Smooth muscle cell (in vitro differentiated cells): Measurements from ENCODE around the gene PIBF1. TPM values are rescaled to one million over a fixed set of nuclear protein-coding genes. Genes with fewer than 3 reads are reported as not detected.

Experiments used
- DNase-seq: peaks from one replicate; lab custom pipeline; 2025; ENCODE audit not compliant: unreplicated experiment; lab: John Stamatoyannopoulos, UW
- H2AFZ ChIP-seq: fragments of 200-600 bp; sonication (generic); 2 replicates; pipeline ENCODE4 v1.6.0; 2016; ENCODE audit warnings: antibody characterized with exemption, low read depth, mild to moderate bottlenecking
- H3F3A ChIP-seq: fragments of 200-600 bp; sonication (generic); 2 replicates; pipeline ENCODE4 v1.6.0; 2017; ENCODE audit warnings: antibody characterized with exemption, low read depth
- H3K27ac ChIP-seq: fragments of 200-600 bp; sonication (generic); 2 replicates; pipeline ENCODE4 v1.5.1; 2016; ENCODE audit warnings: low read depth, mild to moderate bottlenecking
- H3K27me3 ChIP-seq: fragments of 200-600 bp; sonication (generic); 2 replicates; pipeline ENCODE4 v1.6.1; 2016; ENCODE audit warnings: low read depth, mild to moderate bottlenecking
- H3K36me3 ChIP-seq: fragments of 200-600 bp; sonication (generic); 2 replicates; pipeline ENCODE4 v1.5.1; 2016; ENCODE audit warnings: low read depth
- H3K4me1 ChIP-seq: fragments of 200-600 bp; sonication (generic); 2 replicates; pipeline ENCODE4 v1.5.1; 2016; ENCODE audit warnings: low read depth
- H3K4me2 ChIP-seq: fragments of 200-600 bp; sonication (generic); 2 replicates; pipeline ENCODE4 v1.6.0; 2016; ENCODE audit warnings: mild to moderate bottlenecking
- H3K4me3 ChIP-seq: fragments of 200-600 bp; sonication (generic); 2 replicates; pipeline ENCODE4 v1.5.1; 2016; ENCODE audit warnings: mild to moderate bottlenecking
- H3K79me2 ChIP-seq: fragments of 200-600 bp; sonication (generic); 2 replicates; pipeline ENCODE4 v1.6.0; 2016; ENCODE audit warnings: low read depth, mild to moderate bottlenecking
- H3K9ac ChIP-seq: fragments of 200-600 bp; sonication (generic); 2 replicates; pipeline ENCODE4 v1.6.0; 2016; ENCODE audit warnings: low read depth
- H3K9me3 ChIP-seq: fragments of 200-600 bp; sonication (generic); replicated peaks from 2 replicates; pipeline ENCODE4 v1.5.1; 2016; ENCODE audit warnings: low read depth
- H4K20me1 ChIP-seq: fragments of 200-600 bp; sonication (generic); 2 replicates; pipeline ENCODE4 v1.6.0; 2016; ENCODE audit warnings: low read depth
- WGBS: methylation state at CpG from one replicate; pipeline ENCODE4 v1.1.7; 2016; ENCODE audit warnings: low lambda C conversion rate; 5-methylcytosine and 5-hydroxymethylcytosine counted together
- polyA plus RNA-seq: library from polyadenylated mRNA; unstranded; fragments of >200 nt; fragmentation: Nextera tagmentation; extraction: Ambion mirVana; gene quantifications from 2 replicates; pipeline ENCODE4 v1.2.1, GENCODE V29; 2016
- total RNA-seq: library from RNA; depleted of rRNA; stranded (reverse); fragments of >200 nt; gene quantifications from 2 replicates; pipeline ENCODE4 v1.2.3, GENCODE V29; 2014
- TF ChIP-seq, protein P1 (sequence below): fragments of 200-600 bp; sonication (generic); IDR thresholded peaks from 2 replicates; pipeline ENCODE4 v1.5.1; 2017; ENCODE audit warnings: borderline replicate concordance, mild to moderate bottlenecking, antibody characterized with exemption; ENCODE audit not compliant: insufficient read depth, poor library complexity, severe bottlenecking

The PIBF1 gene
- total and polyA plus RNA-seq, 2 experiments from 2014 or later: 14.1 to 30.8 TPM

DNA sequence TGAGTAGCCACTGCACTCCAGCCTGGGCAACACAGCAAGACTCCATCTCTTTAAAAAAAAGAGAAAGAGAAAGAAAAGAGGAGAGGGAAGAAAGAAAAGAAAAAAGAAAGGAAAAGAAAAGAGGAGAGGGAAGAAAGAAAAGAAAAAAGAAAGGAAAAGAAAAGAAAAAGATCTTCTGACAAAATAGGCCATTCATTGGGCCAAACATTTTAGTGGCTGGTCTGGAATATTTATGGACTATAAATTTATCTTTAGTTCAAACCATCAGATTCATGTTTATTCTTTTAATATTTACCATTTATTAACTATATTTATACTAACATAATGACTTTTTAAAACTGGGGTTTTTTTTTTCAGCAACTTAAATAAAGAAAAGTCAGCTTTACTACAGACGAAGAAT is 191.3 kb downstream of the PIBF1 start:
- 96% methylated on average over 1 of the region's 1 CpG for WGBS
- H2AFZ ChIP-seq: no peak overlapping the region
- no peak for DNase-seq

DNA sequence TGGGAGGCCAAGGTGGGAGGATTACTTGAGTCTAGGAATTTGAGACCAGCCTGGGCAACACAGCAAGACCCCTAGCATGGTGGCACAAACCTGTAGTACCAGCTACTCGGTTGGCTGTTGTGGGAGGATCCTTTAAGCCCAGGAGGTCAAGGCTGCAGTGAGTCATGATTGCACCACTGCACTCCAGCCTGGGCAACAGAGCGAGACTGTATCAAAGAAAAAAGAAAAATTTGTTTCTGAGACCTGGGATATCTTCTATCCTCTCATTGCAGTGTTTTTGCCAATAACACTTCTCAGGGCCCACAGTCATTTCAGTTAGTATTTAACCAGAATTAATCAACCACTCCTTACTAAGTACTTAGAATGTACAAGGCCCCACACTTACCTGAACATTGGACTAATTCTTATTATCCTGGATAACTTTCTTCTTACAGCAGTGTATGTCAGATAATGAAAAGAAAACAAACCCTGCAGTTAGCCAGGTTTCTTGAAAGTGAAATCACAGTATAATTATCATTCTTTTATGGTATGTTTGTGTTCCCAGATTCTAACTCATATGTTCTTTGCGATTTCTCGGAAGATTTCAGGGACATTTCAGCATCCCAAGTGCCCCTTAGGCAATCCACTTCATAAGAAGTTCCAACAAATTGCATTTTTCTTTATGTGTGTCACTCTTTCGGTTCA is 201.3 kb downstream of the PIBF1 start:
- Histone ChIP-seq H3K9me3 (no peaks in the 10 kb centered on the region), H4K20me1 (no peaks in the 10 kb centered on the region), H3K36me3 (no peaks in the 10 kb centered on the region), H3K4me1 (no peaks in the 10 kb centered on the region), H3K4me3 (no peak overlapping the region), H3K4me2 (no peak overlapping the region), H3K27me3 (no peaks in the 10 kb centered on the region), H3K27ac (peak overlapping the region; percentile 81), H2AFZ (no peak overlapping the region), H3F3A (no peaks in the 10 kb centered on the region), H3K79me2 (no peaks in the 10 kb centered on the region), H3K9ac (peak overlapping the region; percentile 56)
- TF ChIP-seq, protein P1, sequence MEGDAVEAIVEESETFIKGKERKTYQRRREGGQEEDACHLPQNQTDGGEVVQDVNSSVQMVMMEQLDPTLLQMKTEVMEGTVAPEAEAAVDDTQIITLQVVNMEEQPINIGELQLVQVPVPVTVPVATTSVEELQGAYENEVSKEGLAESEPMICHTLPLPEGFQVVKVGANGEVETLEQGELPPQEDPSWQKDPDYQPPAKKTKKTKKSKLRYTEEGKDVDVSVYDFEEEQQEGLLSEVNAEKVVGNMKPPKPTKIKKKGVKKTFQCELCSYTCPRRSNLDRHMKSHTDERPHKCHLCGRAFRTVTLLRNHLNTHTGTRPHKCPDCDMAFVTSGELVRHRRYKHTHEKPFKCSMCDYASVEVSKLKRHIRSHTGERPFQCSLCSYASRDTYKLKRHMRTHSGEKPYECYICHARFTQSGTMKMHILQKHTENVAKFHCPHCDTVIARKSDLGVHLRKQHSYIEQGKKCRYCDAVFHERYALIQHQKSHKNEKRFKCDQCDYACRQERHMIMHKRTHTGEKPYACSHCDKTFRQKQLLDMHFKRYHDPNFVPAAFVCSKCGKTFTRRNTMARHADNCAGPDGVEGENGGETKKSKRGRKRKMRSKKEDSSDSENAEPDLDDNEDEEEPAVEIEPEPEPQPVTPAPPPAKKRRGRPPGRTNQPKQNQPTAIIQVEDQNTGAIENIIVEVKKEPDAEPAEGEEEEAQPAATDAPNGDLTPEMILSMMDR: no peak
- WGBS: 63% methylated on average over 5 of the region's 5 CpGs
- DNase-seq: no peak

More for the DNA sequence above, 191.3 kb downstream of the PIBF1 start:
- Histone ChIP-seq H3K79me2 (no peaks in the 10 kb centered on the region), H3K4me3 (no peak overlapping the region), H3K9ac (no peak overlapping the region), H3K4me1 (no peaks in the 10 kb centered on the region), H3F3A (no peaks in the 10 kb centered on the region), H3K9me3 (no peaks in the 10 kb centered on the region), H3K4me2 (no peak overlapping the region), H3K27me3 (no peaks in the 10 kb centered on the region), H3K36me3 (no peaks in the 10 kb centered on the region), H3K27ac (no peak overlapping the region), H4K20me1 (no peaks in the 10 kb centered on the region)
- TF ChIP-seq, protein P1: no peak

DNA sequence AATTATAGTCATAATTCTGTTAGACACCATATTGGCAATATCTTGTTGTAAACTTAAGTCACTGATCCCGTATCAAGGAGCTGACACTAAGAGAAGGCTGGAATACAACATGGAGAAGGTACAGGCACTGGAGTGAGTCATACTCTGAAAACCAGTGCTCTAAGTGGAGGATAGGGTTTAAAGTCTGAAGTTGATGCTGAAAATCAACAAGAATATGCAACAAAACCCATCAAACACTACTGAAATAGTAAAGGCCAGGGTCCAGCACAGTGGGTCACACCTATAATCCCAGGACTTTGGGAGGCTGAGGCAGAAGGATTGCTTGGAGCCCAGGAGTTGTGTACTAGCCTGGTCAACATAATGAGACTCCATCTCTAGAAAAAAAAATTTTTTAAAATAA is 203.7 kb downstream of the PIBF1 start:
- no peaks in the 10 kb centered on the region for H3K4me1 ChIP-seq
- H4K20me1 ChIP-seq: no peaks in the 10 kb centered on the region
- no peak overlapping the region for H3K27ac ChIP-seq
- H3K4me2 ChIP-seq: no peak overlapping the region
- no peak overlapping the region for H3K9ac ChIP-seq
- H3F3A ChIP-seq: no peaks in the 10 kb centered on the region
- H2AFZ ChIP-seq: no peak overlapping the region
- H3K9me3 ChIP-seq: no peaks in the 10 kb centered on the region
- no peak for DNase-seq
- no peaks in the 10 kb centered on the region for H3K27me3 ChIP-seq
- H3K79me2 ChIP-seq: no peaks in the 10 kb centered on the region
- H3K4me3 ChIP-seq: no peak overlapping the region
- TF ChIP-seq, protein P1: no peak
- H3K36me3 ChIP-seq: no peaks in the 10 kb centered on the region
- WGBS: 69% methylated on average over 1 of the region's 1 CpG

DNA sequence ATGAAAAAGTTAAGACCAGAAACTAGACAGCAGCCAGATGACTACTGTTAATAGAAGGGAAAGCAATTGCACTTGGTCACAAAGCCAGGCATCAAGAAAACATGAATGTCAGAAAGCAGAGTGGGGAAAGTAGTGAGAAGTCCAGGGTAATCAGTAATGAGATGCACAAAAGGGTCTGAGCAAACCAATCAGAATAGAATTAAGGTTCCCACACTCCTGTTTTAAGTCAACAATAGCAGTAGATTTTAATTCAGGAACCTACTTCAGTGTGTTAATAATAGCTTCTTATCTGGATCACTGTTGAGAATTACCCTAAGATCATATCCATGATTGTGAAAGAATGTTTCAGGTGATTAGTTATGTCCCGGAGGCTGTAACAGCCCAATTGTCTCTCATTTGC is 204.3 kb downstream of the PIBF1 start:
- H3K9me3 ChIP-seq: no peaks in the 10 kb centered on the region
- H3K4me1 ChIP-seq: no peaks in the 10 kb centered on the region
- WGBS: 83% methylated on average over 1 of the region's 1 CpG
- H2AFZ ChIP-seq: no peak overlapping the region
- no peaks in the 10 kb centered on the region for H3K36me3 ChIP-seq
- H3K27me3 ChIP-seq: no peaks in the 10 kb centered on the region
- DNase-seq: no peak
- no peaks in the 10 kb centered on the region for H3K79me2 ChIP-seq
- TF ChIP-seq, protein P1: no peak
- H3F3A ChIP-seq: no peaks in the 10 kb centered on the region
- H3K9ac ChIP-seq: no peak overlapping the region
- H4K20me1 ChIP-seq: no peaks in the 10 kb centered on the region
- no peak overlapping the region for H3K4me3 ChIP-seq
- H3K4me2 ChIP-seq: no peak overlapping the region
- no peak overlapping the region for H3K27ac ChIP-seq
